Left lung (tissue), 10 donors: ENCODE results near the gene TNIK. TPM values are rescaled to one million over a fixed set of nuclear protein-coding genes. Genes with fewer than 3 reads are reported as not detected.

Experiments
- ATAC-seq: fragments of 200-7000 bp; cut with Tn5 transposase; one replicate; pipeline ENCODE4 v1.9.1; 2020; ENCODE audit warnings: moderate library complexity
- DNase-seq, 4 donors: peaks; one replicate each; pipeline ENCODE4 v3.0.0-alpha.2; 2013 to 2020
- H3K27ac ChIP-seq, 2 donors: fragments of 200-600 bp; sonication (generic) in 1 of 2; one replicate each; pipeline versions ENCODE4 v1.5.0 to v1.8.0; 2020 to 2021
- H3K27me3 ChIP-seq, 2 donors: fragments of 200-600 bp; sonication (generic) in 1 of 2; one replicate each; pipeline versions ENCODE4 v1.5.0 to v1.8.0; 2020 to 2021
- H3K36me3 ChIP-seq, 2 donors: fragments of 200-600 bp; sonication (generic) in 1 of 2; one replicate each; pipeline versions ENCODE4 v1.5.0 to v1.8.0; 2020 to 2021
- H3K4me1 ChIP-seq, 2 donors: fragments of 200-600 bp; one replicate each; pipeline ENCODE4 v1.8.0; 2021
- H3K4me3 ChIP-seq, 2 donors: fragments of 200-600 bp; sonication (generic) in 1 of 2; one replicate each; pipeline versions ENCODE4 v1.5.0 to v1.8.0; 2020 to 2021; ENCODE audit warnings: mild to moderate bottlenecking in 1 of 2
- H3K9me3 ChIP-seq, 2 donors: fragments of 200-600 bp; sonication (generic) in 1 of 2; one replicate each; pipeline versions ENCODE4 v1.5.0 to v1.8.0; 2020 to 2021
- intact Hi-C, 2 donors: fragments of 100-400 bp; cut with DNase I; formaldehyde crosslinking; loops; one replicate each; pipeline versions ENCODE4 v1.11.2 to v1.14.2; 2022
- polyA plus RNA-seq, 6 donors: library from polyadenylated mRNA; unstranded; fragments of 120-200 nt; gene quantifications; one replicate each; pipeline ENCODE4 v1.2.1, GENCODE V29; 2013; ENCODE audit not compliant: insufficient read length in 6 of 6
- total RNA-seq, 2 donors: library from RNA; stranded (reverse); fragmentation: NEBNext Ultra II Directional; extraction: Animal tissue kit (Norgen Biotek cat#: 25700); gene quantifications; one replicate each; pipeline ENCODE4 v1.2.1, GENCODE V29; 2021
- TF ChIP-seq, protein P1 (sequence below), 2 donors: fragments of 200-600 bp; sonication (generic) in 1 of 2; IDR thresholded peaks; one replicate each; pipeline versions ENCODE4 v1.5.0 to v1.8.0; 2021; ENCODE audit warnings: antibody characterized with exemption in 2 of 2
- donor health status: DM: no; HTN: yes; CAD: no.
- donor health status: DM: no; HTN: no; CAD: no.

Gene TNIK
- total and polyA plus RNA-seq, 8 donors: 14.8 to 42.0 (median 17.4) TPM

DNA sequence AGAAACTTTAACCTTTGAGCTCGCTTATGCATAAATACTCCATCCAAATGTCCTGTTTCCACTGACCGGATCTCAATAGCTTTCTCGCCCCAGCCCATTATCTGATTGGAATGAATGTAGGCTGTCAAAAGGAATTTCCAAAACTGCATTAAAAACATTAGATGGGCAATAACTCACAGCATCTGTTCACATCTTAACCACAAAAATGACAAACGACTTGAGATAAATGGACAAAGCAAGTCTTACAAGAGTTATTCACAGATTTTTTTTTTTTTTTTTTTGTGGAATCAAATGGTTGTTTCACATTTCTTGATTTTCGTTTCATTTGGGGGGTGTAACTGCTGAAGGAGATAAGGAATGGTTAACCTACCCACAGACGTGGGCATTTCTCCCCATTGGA, 394.0 kb downstream of the TNIK start:
- Histone ChIP-seq H3K4me1 (no peaks in the 10 kb centered on the region), H3K27ac (no peak overlapping the region), H3K36me3 (peaks cover 0 to 11% of the 10 kb centered on the region in 2 donors), H3K27me3 (no peaks in the 10 kb centered on the region), H3K9me3 (no peaks in the 10 kb centered on the region), H3K4me3 (no peak overlapping the region)
- TF ChIP-seq, protein P1, sequence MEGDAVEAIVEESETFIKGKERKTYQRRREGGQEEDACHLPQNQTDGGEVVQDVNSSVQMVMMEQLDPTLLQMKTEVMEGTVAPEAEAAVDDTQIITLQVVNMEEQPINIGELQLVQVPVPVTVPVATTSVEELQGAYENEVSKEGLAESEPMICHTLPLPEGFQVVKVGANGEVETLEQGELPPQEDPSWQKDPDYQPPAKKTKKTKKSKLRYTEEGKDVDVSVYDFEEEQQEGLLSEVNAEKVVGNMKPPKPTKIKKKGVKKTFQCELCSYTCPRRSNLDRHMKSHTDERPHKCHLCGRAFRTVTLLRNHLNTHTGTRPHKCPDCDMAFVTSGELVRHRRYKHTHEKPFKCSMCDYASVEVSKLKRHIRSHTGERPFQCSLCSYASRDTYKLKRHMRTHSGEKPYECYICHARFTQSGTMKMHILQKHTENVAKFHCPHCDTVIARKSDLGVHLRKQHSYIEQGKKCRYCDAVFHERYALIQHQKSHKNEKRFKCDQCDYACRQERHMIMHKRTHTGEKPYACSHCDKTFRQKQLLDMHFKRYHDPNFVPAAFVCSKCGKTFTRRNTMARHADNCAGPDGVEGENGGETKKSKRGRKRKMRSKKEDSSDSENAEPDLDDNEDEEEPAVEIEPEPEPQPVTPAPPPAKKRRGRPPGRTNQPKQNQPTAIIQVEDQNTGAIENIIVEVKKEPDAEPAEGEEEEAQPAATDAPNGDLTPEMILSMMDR (IDR thresholded peaks at IDR 0.05): no peak
- no peak for DNase-seq
- no peak for ATAC-seq
- intact Hi-C loops: no loop called here

DNA sequence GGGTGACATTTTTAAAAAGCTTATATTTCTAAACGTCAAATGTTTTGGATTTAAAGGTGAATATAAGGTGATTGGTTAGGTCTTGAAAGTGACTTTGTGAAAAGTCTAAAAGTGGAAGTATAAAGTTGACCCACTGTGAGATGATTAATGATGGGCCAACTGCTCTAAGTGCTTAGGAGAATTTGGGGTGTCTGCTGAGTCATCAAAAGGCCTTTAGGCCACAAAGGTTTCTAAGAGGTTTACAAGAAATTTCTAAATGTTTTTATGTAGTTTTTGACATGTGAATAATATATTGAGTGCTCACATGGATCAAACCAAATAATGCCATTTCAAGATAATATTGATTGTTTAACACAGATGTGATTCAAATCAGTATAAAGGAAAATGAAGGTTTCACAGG, 394.5 kb downstream of the TNIK start:
- TF ChIP-seq, protein P1 (IDR thresholded peaks at IDR 0.05): no peak
- DNase-seq (no peak), ATAC-seq (no peak)
- no peaks in the 10 kb centered on the region for H3K9me3 ChIP-seq
- no peak overlapping the region for H3K27ac ChIP-seq
- no peaks in the 10 kb centered on the region for H3K4me1 ChIP-seq
- intact Hi-C loops: no loop called here
- peaks cover 0 to 11% of the 10 kb centered on the region in 2 donors for H3K36me3 ChIP-seq
- H3K27me3 ChIP-seq: no peaks in the 10 kb centered on the region
- no peak overlapping the region for H3K4me3 ChIP-seq

DNA sequence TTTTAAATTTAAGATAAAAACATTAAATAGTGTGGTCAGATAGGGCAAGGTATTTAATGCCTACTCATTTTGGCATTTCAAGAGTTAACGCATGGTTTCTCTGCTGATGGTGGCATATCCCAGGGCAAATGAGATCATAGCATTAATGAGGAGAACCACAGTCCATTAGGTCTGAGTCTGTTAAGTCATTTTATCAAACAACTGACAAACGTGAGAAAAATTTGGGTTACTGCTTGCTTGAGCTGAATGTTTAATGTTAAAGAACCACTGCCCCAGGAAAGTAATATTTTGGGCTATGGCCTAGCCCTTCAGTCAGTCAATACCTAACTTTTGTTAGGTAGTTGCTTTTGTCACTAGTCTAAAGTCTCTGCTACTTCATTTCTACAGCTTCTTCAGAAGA, 395.7 kb downstream of the TNIK start:
- Histone ChIP-seq H3K27me3 (no peaks in the 10 kb centered on the region), H3K36me3 (peaks cover 0 to 11% of the 10 kb centered on the region in 2 donors), H3K9me3 (no peaks in the 10 kb centered on the region), H3K4me1 (no peaks in the 10 kb centered on the region), H3K4me3 (no peak overlapping the region), H3K27ac (no peak overlapping the region)
- intact Hi-C loops: no loop called here
- ATAC-seq (no peak), DNase-seq (no peak)
- TF ChIP-seq, protein P1 (IDR thresholded peaks at IDR 0.05): no peak

DNA sequence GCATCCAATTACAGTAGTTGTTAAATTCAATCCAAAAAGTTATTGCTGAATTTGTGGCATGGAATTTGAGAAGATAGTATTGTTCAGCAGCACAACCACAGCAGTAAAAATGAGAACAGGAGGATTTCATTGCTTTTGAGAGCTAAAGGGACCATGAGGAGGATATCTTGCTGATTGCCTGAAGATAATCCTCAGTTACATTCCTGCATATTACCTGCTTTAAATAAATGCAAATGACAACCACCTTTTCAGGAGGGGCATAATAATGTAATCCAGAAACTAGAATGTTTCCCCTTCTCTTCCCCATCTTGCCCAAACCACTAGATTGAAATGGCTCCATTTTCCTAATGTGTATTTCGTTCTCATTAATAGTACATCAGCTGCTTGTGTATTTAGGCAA, 398.5 kb downstream of the TNIK start:
- ATAC-seq (no peak), DNase-seq (no peak)
- Histone ChIP-seq H3K36me3 (peaks cover 0 to 11% of the 10 kb centered on the region in 2 donors), H3K27ac (no peak overlapping the region), H3K4me1 (no peaks in the 10 kb centered on the region), H3K27me3 (no peaks in the 10 kb centered on the region), H3K4me3 (no peak overlapping the region), H3K9me3 (no peaks in the 10 kb centered on the region)
- TF ChIP-seq, protein P1 (IDR thresholded peaks at IDR 0.05): no peak
- intact Hi-C loops: no loop called here

DNA sequence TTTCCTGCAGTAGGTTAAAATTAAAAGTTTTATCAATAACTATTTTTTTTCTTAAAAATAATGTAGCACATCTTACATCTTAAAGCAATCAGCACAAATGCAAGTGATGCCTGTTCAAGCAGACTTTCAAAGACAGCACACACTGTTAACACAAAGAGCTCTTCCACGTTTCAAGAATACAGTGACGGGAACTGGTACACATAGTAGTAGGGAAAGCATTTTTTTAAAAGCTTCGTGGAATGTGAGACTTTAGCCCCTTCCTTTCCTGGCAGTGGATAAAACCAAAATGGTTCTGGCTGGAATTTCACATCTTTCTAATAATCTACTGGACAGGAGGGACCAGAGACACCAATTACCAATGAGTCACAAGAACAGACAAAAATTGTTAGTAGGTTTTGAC, 400.2 kb downstream of the TNIK start:
- no peak for DNase-seq
- Histone ChIP-seq H3K27ac (no peak overlapping the region), H3K27me3 (no peaks in the 10 kb centered on the region), H3K36me3 (peaks cover 0 to 5% of the 10 kb centered on the region in 2 donors), H3K4me1 (no peaks in the 10 kb centered on the region), H3K4me3 (no peak overlapping the region), H3K9me3 (no peaks in the 10 kb centered on the region)
- TF ChIP-seq, protein P1 (IDR thresholded peaks at IDR 0.05): no peak
- intact Hi-C loops: no loop called here
- no peak for ATAC-seq
